ENCODE data around the gene DLX4.

DLX4 gene

GRCh38 chr17:49949634-49950033 lies 19.4 kb upstream of the DLX4 start:
- no peak for DNase-seq

- no peak for DNase-seq
These were observed 17.5 kb upstream of the DLX4 start for GRCh38 chr17:49951362-49952082.

- peak; percentile 74 to 83 for DNase-seq
These were observed 16.6 kb upstream of the DLX4 start for GRCh38 chr17:49952209-49952911.

- DNase-seq = no peak
These were observed 16.0 kb upstream of the DLX4 start for GRCh38 chr17:49952912-49953497.

- DNase-seq = no peak
These were observed 13.8 kb upstream of the DLX4 start for GRCh38 chr17:49955157-49955556.

- no peak for DNase-seq
These were observed 12.2 kb upstream of the DLX4 start for GRCh38 chr17:49956780-49957179.

- no peak for DNase-seq
These were observed 11.6 kb upstream of the DLX4 start for GRCh38 chr17:49957350-49957749.

GRCh38 chr17:49958723-49959122 lies 10.3 kb upstream of the DLX4 start:
- DNase-seq = no peak

- no peak for DNase-seq
These were observed 9.6 kb upstream of the DLX4 start for GRCh38 chr17:49959183-49959935.

GRCh38 chr17:49962599-49963308 lies 6.2 kb upstream of the DLX4 start:
- DNase-seq = no peak

GRCh38 chr17:49963309-49963625 lies 5.7 kb upstream of the DLX4 start:
- DNase-seq = no peak

- DNase-seq = no peak
These were observed 5.2 kb upstream of the DLX4 start for GRCh38 chr17:49963626-49964302.

GRCh38 chr17:49964303-49964768 lies 4.7 kb upstream of the DLX4 start:
- no peak for DNase-seq

- peak in 1 of 2 donors; percentile 21 for DNase-seq
These were observed 4.0 kb upstream of the DLX4 start for GRCh38 chr17:49964769-49965523.

- DNase-seq = no peak
These were observed 3.5 kb upstream of the DLX4 start for GRCh38 chr17:49965524-49965909.

GRCh38 chr17:49966767-49967166 lies 2.2 kb upstream of the DLX4 start:
- no peak for DNase-seq

GRCh38 chr17:49967205-49967604 lies 1.8 kb upstream of the DLX4 start:
- no peak for DNase-seq

GRCh38 chr17:49967621-49968404 lies 1.2 kb upstream of the DLX4 start:
- DNase-seq = no peak

- DNase-seq = peak; percentile 49 to 57
These were observed 421 bp upstream of the DLX4 start for GRCh38 chr17:49968405-49969133.
